ENCODE data around the gene RYR1. TPM values are rescaled to one million over a fixed set of nuclear protein-coding genes. Genes with fewer than 3 reads are reported as not detected.
A peak's percentile ranks its signal among the peaks of the same experiment; 100 is the strongest.
"Not testable (repeated sequence)": the region's sequence is repeated elsewhere in the genome, so short reads cannot be mapped to it uniquely, and the experiment has no call there.

RYR1 gene
- total RNA-seq, 1 experiment from 2014 or later: 0.11 TPM

GRCh38 chr19:38616265-38616664, 182.8 kb downstream of the RYR1 start:
- no peak for DNase-seq (ENCODE audit: low read depth)

- DNase-seq (ENCODE audit: low read depth): no peak
These were observed 183.8 kb downstream of the RYR1 start for GRCh38 chr19:38617283-38617763.

- no peak for DNase-seq (ENCODE audit: low read depth)
These were observed 184.5 kb downstream of the RYR1 start, which contains the start of gene MAP4K1 for GRCh38 chr19:38617764-38618589. TSS of gene MAP4K1 (minus strand) at chr19:38617953. CDS start at chr19:38617895, 58 bp downstream.

GRCh38 chr19:38618590-38619360, 185.3 kb downstream of the RYR1 start, which contains the start of gene EIF3K:
TSS of gene EIF3K (plus strand) at chr19:38619188. CDS start at chr19:38619269, 81 bp downstream.
- peak; percentile 100 for DNase-seq (ENCODE audit: low read depth)

GRCh38 chr19:38619361-38620174, 186.1 kb downstream of the RYR1 start:
- DNase-seq (ENCODE audit: low read depth): no peak

- DNase-seq (ENCODE audit: low read depth): no peak
These were observed 191.3 kb downstream of the RYR1 start for GRCh38 chr19:38624822-38625221.

GRCh38 chr19:38626401-38626800, 192.9 kb downstream of the RYR1 start:
- DNase-seq (ENCODE audit: low read depth): no peak

- no peak for DNase-seq (ENCODE audit: low read depth)
These were observed 196.1 kb downstream of the RYR1 start for GRCh38 chr19:38629568-38629967.

- not testable (repeated sequence) for DNase-seq (ENCODE audit: low read depth)
These were observed 197.8 kb downstream of the RYR1 start for GRCh38 chr19:38631301-38631700.

GRCh38 chr19:38631811-38632475, 198.5 kb downstream of the RYR1 start:
- not testable (repeated sequence) for DNase-seq (ENCODE audit: low read depth)

GRCh38 chr19:38632476-38633213, 199.2 kb downstream of the RYR1 start:
- DNase-seq (ENCODE audit: low read depth): no peak

- peak; percentile 67 for DNase-seq (ENCODE audit: low read depth)
These were observed 201.4 kb downstream of the RYR1 start for GRCh38 chr19:38634757-38635482.

- no peak for DNase-seq (ENCODE audit: low read depth)
These were observed 202.2 kb downstream of the RYR1 start for GRCh38 chr19:38635483-38636399.

Other genes starting within 250 kb of the RYR1 start
- 5.3 and 6.4 TPM in 2 replicates for gene DPF1, start 209.5 kb upstream of the RYR1 start, total RNA-seq (2014; rRNA removed; shearing (Covaris generic))
- 6.1 TPM in 1 of 2 replicates, not detected in the other for gene PPP1R14A, start 177.3 kb upstream of the RYR1 start, total RNA-seq (2014; rRNA removed; shearing (Covaris generic))
- gene SPINT2, start 169.1 kb upstream of the RYR1 start, total RNA-seq (2014; rRNA removed; shearing (Covaris generic)): 3.3 and 5.5 TPM in 2 replicates
- gene C19orf33, start 129.4 kb upstream of the RYR1 start, total RNA-seq (2014; rRNA removed; shearing (Covaris generic)): 2.7 TPM in 1 of 2 replicates, not detected in the other
- gene YIF1B, start 117.7 kb upstream of the RYR1 start, total RNA-seq (2014; rRNA removed; shearing (Covaris generic)): 97.5 and 99.7 TPM in 2 replicates
- gene KCNK6, start 113.8 kb upstream of the RYR1 start, total RNA-seq (2014; rRNA removed; shearing (Covaris generic)): 5.2 and 5.9 TPM in 2 replicates
- 0.23 and 0.45 TPM in 2 replicates for gene CATSPERG, start 97.9 kb upstream of the RYR1 start, total RNA-seq (2014; rRNA removed; shearing (Covaris generic))
- gene PSMD8, start 59.1 kb upstream of the RYR1 start, total RNA-seq (2014; rRNA removed; shearing (Covaris generic)): 273 and 343 TPM in 2 replicates
- gene GGN, start 45.7 kb upstream of the RYR1 start, total RNA-seq (2014; rRNA removed; shearing (Covaris generic)): not detected in 2 replicates
- 0.06 and 0.91 TPM in 2 replicates for gene SPRED3, start 45.0 kb upstream of the RYR1 start, total RNA-seq (2014; rRNA removed; shearing (Covaris generic))
- 19.0 and 21.9 TPM in 2 replicates for gene FAM98C, start 30.6 kb upstream of the RYR1 start, total RNA-seq (2014; rRNA removed; shearing (Covaris generic))
- not detected in 2 replicates for gene RASGRP4, start 7.5 kb upstream of the RYR1 start, total RNA-seq (2014; rRNA removed; shearing (Covaris generic))
- 0.11 TPM in 1 of 2 replicates, not detected in the other for gene MAP4K1, start 184.3 kb downstream of the RYR1 start, total RNA-seq (2014; rRNA removed; shearing (Covaris generic))
- gene EIF3K, start 185.5 kb downstream of the RYR1 start, total RNA-seq (2014; rRNA removed; shearing (Covaris generic)): 853 and 886 TPM in 2 replicates
- 124 and 199 TPM in 2 replicates for gene ACTN4, start 214.0 kb downstream of the RYR1 start, total RNA-seq (2014; rRNA removed; shearing (Covaris generic))